MM.1S (cell line): ENCODE results near the gene ARID1A.
A peak's percentile ranks its signal among the peaks of the same experiment; 100 is the strongest.

Experiments used
- DNase-seq: peaks from one replicate; pipeline ENCODE4 v3.0.0-alpha.2; 2015
- H2AFZ ChIP-seq: fragments of 300-600 bp; sonication (generic); 2 replicates; pipeline ENCODE4 v1.6.0; 2016; ENCODE audit warnings: antibody characterized with exemption, low read length
- H3F3A ChIP-seq: fragments of 300-600 bp; sonication (generic); 2 replicates; pipeline ENCODE4 v1.6.1; 2016; ENCODE audit warnings: mild to moderate bottlenecking, antibody characterized with exemption, low read length, moderate library complexity, mixed read lengths; ENCODE audit not compliant: insufficient read depth
- H3K27ac ChIP-seq: fragments of 300-600 bp; sonication (generic); 2 replicates; pipeline ENCODE4 v1.5.1; 2016; ENCODE audit warnings: mild to moderate bottlenecking, low read length
- H3K27me3 ChIP-seq: fragments of 300-600 bp; sonication (generic); replicated peaks from 2 replicates; pipeline ENCODE4 v1.6.0; 2016; ENCODE audit warnings: low read length; ENCODE audit not compliant: insufficient read depth
- H3K36me3 ChIP-seq: fragments of 300-600 bp; sonication (generic); replicated peaks from 2 replicates; pipeline ENCODE4 v1.6.1; 2016; ENCODE audit warnings: mild to moderate bottlenecking, low read length, mixed read lengths; ENCODE audit not compliant: insufficient read depth
- H3K4me1 ChIP-seq: fragments of 300-600 bp; sonication (generic); 2 replicates; pipeline ENCODE4 v1.6.1; 2016; ENCODE audit warnings: low read length, mixed read lengths
- H3K4me2 ChIP-seq: fragments of 300-600 bp; sonication (generic); 2 replicates; pipeline ENCODE4 v1.6.0; 2016; ENCODE audit warnings: low read depth, low read length
- H3K4me3 ChIP-seq: fragments of 300-600 bp; sonication (generic); 2 replicates; pipeline ENCODE4 v1.5.1; 2016; ENCODE audit warnings: low read length, mixed read lengths
- H3K79me2 ChIP-seq: fragments of 300-600 bp; sonication (generic); 2 replicates; pipeline ENCODE4 v1.6.1; 2016; ENCODE audit warnings: mixed run types, low read length, mixed read lengths
- H3K9ac ChIP-seq: fragments of 300-600 bp; sonication (generic); 2 replicates; pipeline ENCODE4 v1.6.1; 2016; ENCODE audit warnings: low read length, mixed read lengths
- H3K9me2 ChIP-seq: fragments of 300-600 bp; sonication (generic); replicated peaks from 2 replicates; pipeline ENCODE4 v1.6.1; 2016; ENCODE audit warnings: mild to moderate bottlenecking, low read length, mixed read lengths; ENCODE audit not compliant: insufficient read depth
- H3K9me3 ChIP-seq: fragments of 300-600 bp; sonication (generic); replicated peaks from 2 replicates; pipeline ENCODE4 v1.6.1; 2016; ENCODE audit warnings: mild to moderate bottlenecking, low read length, mixed read lengths; ENCODE audit not compliant: insufficient read depth
- H4K20me1 ChIP-seq: fragments of 300-600 bp; sonication (generic); 2 replicates; pipeline ENCODE4 v1.6.1; 2016; ENCODE audit warnings: mild to moderate bottlenecking, low read length, moderate library complexity, mixed read lengths; ENCODE audit not compliant: insufficient read depth
- CTCF ChIP-seq: fragments of 300-600 bp; sonication (generic); IDR thresholded peaks from 2 replicates; pipeline ENCODE4 v1.5.1; 2016; ENCODE audit warnings: antibody characterized with exemption, low read length, mixed read lengths
- EZH2 ChIP-seq: fragments of 300-600 bp; sonication (generic); optimal IDR thresholded peaks from 2 replicates; pipeline ENCODE3; 2017; ENCODE audit warnings: low read depth, mild to moderate bottlenecking, antibody characterized with exemption, low read length, mixed read lengths
- EZH2phosphoT487 ChIP-seq: fragments of 300-600 bp; sonication (generic); IDR thresholded peaks from 2 replicates; pipeline ENCODE4 v1.6.1; 2018; ENCODE audit warnings: antibody characterized with exemption, low read length

Gene ARID1A

GRCh38 chr1:26783646-26784022 is 87.8 kb downstream of the ARID1A start:
- Histone ChIP-seq H3K9ac (no peak overlapping the region), H3K9me2 (no peaks in the 10 kb centered on the region), H2AFZ (no peak overlapping the region), H3K79me2 (peaks cover 38% of the 10 kb centered on the region), H3K36me3 (peaks cover 21% of the 10 kb centered on the region; the same call in 1 of the 2 replicates), H4K20me1 (0 out of 2 replicates have a peak, but pooled peaks cover 4% of the 10 kb centered on the region), H3F3A (peaks cover 64% of the 10 kb centered on the region), H3K27me3 (no peaks in the 10 kb centered on the region), H3K9me3 (no peaks in the 10 kb centered on the region), H3K4me3 (no peak overlapping the region), H3K27ac (no peak overlapping the region), H3K4me1 (peaks cover 80% of the 10 kb centered on the region), H3K4me2 (no peak overlapping the region)
- DNase-seq = no peak
- TF ChIP-seq CTCF (no peak), EZH2 (no peak), EZH2phosphoT487 (no peak)

GRCh38 chr1:26784023-26784871 is 88.4 kb downstream of the ARID1A start:
- H3K27me3 ChIP-seq = no peaks in the 10 kb centered on the region
- H3F3A ChIP-seq = peaks cover 68% of the 10 kb centered on the region
- no peaks in the 10 kb centered on the region for H3K9me2 ChIP-seq
- TF ChIP-seq EZH2phosphoT487 = no peak
- TF ChIP-seq CTCF = no peak
- TF ChIP-seq EZH2 = no peak
- peak; percentile 49 for DNase-seq
- peaks cover 34% of the 10 kb centered on the region for H3K79me2 ChIP-seq
- 0 out of 2 replicates have a peak, but pooled peaks cover 4% of the 10 kb centered on the region for H4K20me1 ChIP-seq
- no peak overlapping the region for H3K4me2 ChIP-seq
- no peak overlapping the region for H3K9ac ChIP-seq
- H3K9me3 ChIP-seq = no peaks in the 10 kb centered on the region
- H2AFZ ChIP-seq = no peak overlapping the region
- H3K4me1 ChIP-seq = peaks cover 75% of the 10 kb centered on the region
- no peak overlapping the region for H3K4me3 ChIP-seq
- no peak overlapping the region for H3K27ac ChIP-seq
- H3K36me3 ChIP-seq = peaks cover 16% of the 10 kb centered on the region; the same call in 1 of the 2 replicates

- Histone ChIP-seq H4K20me1 (0 out of 2 replicates have a peak, but pooled peaks cover 4% of the 10 kb centered on the region), H3K4me2 (no peak overlapping the region), H3K79me2 (peaks cover 28% of the 10 kb centered on the region), H3K36me3 (peaks cover 10% of the 10 kb centered on the region; the same call in 1 of the 2 replicates), H3K4me1 (peaks cover 72% of the 10 kb centered on the region), H3K27ac (no peak overlapping the region), H3K9me3 (no peaks in the 10 kb centered on the region), H3F3A (peaks cover 68% of the 10 kb centered on the region), H3K27me3 (no peaks in the 10 kb centered on the region), H2AFZ (no peak overlapping the region), H3K9ac (no peak overlapping the region), H3K4me3 (no peak overlapping the region), H3K9me2 (no peaks in the 10 kb centered on the region)
- no peak for DNase-seq
- TF ChIP-seq EZH2phosphoT487 (no peak), CTCF (no peak), EZH2 (no peak)
These were observed 89.1 kb downstream of the ARID1A start for GRCh38 chr1:26784886-26785285.
